Stimulated activated CD8-positive, alpha-beta memory T cell treated with anti-CD3 and anti-CD28 coated beads, Interleukin-7, amount 100 ng/mL, for 1 hour (primary cell): ENCODE measurements around the gene EFHD1.
"Not testable (repeated sequence)": the region's sequence is repeated elsewhere in the genome, so short reads cannot be mapped to it uniquely, and the experiment has no call there.

Experiments
- DNase-seq, 2 donors: peaks; one replicate each; pipeline ENCODE4 v3.0.0-alpha.2; 2020; ENCODE audit warnings: low read depth in 2 of 2

Gene EFHD1

GRCh38 chr2:232615339-232615738 is 18.1 kb upstream of the EFHD1 start:
- DNase-seq = no peak

DNA sequence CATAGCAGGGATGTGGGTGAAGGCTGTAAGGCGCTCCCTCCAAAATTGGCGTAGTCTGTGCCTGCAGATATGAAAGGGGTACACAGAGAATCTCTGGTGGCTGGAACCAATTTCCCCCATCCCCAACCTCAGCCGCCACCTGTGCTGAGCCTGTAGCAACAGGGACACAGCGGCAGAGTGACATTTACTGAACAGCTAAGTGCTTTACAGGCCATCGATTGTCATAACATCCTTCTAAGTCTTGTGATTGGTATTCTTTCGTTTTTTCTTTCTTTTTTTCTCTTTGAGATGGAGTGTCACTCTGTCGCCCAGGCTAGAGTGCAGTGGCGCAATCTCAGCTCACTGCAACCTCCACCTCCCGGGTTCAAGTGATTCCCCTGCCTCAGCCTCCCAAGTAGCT is 12.2 kb upstream of the EFHD1 start:
- DNase-seq = no peak

DNA sequence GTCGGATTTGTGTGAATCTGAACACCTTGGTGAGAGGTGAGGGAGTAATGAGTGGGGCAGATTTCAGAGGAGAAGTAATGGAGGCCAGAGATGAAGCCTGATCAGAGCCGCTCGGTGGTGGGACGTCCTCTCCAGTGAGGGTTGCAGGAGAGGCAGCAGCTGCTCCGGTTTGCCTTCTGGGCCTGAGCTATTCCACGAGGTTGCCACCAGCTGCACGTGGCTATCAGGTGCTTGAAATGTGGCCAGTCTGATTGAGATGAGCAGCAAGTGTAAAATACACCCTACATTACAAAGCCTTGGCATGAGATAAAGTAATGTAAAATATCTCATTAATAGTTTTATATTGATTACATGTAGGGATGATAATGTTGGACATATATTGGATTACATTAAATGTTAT is 10.8 kb upstream of the EFHD1 start:
- no peak for DNase-seq

DNA sequence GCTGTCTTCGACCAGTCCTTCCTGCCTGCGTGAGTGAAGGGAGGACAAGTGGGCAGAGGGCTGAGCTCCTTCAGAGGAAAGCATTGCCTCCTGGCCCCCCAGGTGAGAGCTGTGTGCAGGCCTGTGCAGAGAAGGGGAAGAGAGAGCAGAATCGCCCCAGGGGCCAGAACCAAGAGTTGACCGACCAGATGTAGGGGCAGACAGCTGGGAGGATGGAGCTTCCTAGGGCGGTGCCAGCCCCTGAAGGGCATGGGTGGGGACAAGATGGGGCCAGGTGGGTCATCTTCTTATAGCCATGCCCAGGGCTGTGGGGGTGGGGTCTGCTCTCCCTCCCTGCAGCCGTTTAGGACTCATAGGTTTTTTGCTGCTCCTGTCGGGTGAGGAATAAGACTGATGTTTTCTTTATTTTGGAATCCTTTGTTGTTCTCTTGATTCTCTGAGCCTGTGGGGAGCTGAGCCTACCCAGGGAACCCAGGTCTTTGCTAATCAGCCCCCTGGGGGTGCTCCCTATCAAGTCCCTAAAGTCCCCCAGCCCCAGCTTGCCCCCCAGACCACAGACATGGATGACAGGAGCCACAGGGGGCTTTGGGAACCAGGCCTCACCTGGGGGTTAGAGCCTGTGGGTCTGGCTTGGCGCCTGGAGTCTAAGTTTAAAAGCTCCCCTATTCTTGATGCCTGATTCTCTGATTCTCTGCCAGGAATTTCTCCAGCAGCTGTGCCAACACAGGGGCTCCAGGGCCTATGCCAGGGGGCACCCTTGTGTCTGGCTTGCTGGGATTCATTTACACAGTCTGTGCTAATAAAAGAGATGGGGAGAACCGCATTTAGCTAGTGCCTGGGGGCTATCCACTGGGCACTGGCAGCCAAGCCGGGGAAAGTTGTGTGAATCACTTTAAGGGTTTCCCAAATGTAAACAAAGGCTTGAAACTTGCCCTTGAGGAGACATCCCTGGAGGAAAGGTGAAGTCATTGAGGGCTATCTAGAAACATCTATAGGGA is 9.3 kb upstream of the EFHD1 start:
- no peak for DNase-seq

- no peak for DNase-seq
These were observed 6.8 kb upstream of the EFHD1 start for GRCh38 chr2:232626584-232626983.

GRCh38 chr2:232628466-232629128 is 4.8 kb upstream of the EFHD1 start:
- no peak for DNase-seq

GRCh38 chr2:232629129-232629475 is 4.3 kb upstream of the EFHD1 start:
- no peak for DNase-seq

- DNase-seq = no peak
These were observed 1.0 kb upstream of the EFHD1 start for GRCh38 chr2:232632229-232632903.

DNA sequence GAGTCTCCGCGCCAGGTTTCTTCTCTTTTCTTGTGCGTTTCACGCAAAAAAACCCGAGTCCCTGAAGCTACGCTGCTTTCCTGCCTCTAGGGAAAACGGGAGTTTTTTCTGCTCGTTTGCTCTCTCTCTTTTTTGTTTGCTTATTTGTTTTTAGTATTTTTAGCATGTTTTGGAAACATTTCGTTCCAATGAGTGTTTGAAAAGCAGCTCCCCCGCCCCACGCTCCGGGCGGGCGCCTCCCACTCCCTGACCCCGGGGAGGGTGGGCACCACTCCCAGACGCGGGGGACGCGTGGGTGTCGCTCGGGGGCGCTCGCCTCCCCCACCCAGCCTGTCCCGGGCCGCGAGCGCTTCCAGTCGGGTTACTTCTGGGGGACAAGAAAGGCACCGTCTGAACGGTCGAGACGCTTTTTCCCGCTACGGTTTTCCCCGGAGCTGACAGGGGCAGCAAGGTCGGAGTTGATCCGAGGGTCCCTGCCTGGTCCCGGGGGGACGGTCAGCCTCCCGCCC is 446 bp upstream of the EFHD1 start:
- DNase-seq = no peak

GRCh38 chr2:232634206-232635150 is 1.1 kb downstream of the EFHD1 start:
- DNase-seq = no peak

GRCh38 chr2:232635376-232635775 is 2.0 kb downstream of the EFHD1 start:
- not testable (repeated sequence) for DNase-seq

GRCh38 chr2:232635820-232636219 is 2.4 kb downstream of the EFHD1 start:
- DNase-seq = no peak

DNA sequence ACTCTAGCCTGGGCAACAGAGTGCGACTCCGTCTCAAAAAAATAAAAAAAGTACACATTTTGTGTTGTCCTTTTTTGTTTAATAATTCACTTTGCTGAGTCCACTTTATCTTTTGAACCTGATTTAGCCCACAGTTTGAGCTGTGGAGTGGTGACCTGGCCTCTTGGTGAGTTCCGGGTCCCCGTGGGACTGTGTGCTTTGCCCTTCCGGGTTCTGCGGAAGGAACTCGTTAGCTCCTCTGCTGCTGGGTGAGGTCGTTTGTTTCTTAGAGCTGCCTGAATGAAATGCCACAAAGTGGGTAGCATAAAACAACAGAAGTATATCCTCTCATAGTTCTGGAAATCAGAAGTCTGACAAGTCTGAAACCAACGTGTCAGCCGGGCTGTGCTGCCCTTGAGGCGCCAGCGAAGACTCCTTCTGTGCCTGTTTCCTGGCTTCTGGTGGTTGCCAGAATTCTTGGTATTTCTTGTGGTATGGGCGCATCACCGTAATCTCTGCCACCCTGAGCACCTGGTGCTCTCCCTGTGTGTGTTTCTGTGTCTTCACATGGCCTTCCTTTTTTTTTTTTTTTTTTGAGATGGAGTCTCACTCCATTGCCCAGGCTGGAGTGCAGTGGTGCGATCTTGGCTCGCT is 3.5 kb downstream of the EFHD1 start:
- DNase-seq = no peak

- DNase-seq = no peak
These were observed 4.6 kb downstream of the EFHD1 start for GRCh38 chr2:232637866-232638583.

DNA sequence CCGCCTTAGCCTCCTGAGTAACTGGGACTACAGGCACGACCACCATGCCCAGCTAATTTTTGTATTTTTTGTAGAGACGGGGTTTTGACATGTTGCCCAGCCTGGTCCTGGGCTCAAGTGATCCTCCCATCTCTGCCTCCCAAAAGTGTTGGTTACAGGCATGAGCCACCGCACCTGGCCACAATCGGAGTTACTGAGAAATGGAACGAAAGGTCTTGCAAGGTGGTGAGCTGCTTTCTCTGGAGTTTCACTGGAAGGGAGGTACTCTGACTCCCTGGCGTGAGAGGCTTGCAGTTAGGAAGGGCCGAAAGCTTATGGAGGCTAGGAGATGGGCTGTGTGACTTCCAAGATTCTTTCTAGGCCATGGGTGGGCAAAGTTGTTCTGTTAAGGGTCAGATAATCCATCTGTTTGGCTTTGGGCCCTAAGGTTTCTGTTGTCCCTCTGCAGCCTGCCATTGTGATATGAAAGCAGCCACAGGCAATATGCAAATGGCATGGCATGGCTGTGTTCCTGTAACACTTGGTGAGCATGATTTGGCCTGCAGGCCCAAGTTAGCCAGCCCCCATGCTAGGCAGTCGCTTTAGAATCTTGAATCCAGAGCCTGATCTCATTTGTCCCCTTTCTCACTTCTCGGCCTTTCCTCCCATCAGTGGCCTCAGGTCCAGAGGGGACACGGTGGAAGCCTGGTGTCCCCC is 7.9 kb downstream of the EFHD1 start:
- DNase-seq = no peak

DNA sequence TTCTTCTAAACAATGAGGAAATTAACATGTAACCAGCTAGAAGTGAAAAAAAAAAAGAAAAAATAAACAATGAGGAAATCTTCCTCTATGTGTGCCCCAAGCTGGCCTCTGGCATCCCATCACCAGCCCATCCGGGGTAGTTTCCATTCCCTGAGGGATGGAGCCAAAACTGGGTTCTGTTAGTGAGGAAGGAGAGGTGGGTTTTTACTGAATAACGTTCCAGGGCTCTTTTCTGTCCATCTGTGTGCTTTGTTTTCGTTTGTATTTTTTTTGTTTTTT is 9.7 kb downstream of the EFHD1 start:
- DNase-seq = no peak

GRCh38 chr2:232643813-232644347 is 10.5 kb downstream of the EFHD1 start:
- DNase-seq = no peak

DNA sequence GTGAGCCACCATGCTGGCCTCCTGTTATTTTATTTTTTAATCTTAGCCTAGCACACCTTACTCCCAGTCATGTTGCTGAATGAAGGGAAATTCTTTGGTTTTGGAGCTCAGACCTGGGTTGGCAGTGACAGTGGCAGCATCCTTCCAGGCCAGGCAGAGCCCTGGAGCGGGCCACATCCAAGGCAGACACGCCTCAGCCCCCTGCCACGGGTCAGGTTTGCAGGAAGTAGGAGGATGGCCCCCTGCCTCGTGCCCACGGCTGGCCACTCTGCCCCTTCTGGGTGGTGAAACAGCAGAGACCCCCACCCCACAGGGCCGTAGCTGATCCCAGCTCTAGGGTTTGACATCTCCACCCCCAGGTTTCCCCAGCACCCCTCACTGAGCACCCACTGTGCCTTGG is 11.7 kb downstream of the EFHD1 start:
- DNase-seq = no peak

- DNase-seq = no peak
These were observed 13.3 kb downstream of the EFHD1 start for GRCh38 chr2:232646726-232647125.
